ENCODE results near the gene VKORC1L1. TPM values are rescaled to one million over a fixed set of nuclear protein-coding genes. Genes with fewer than 3 reads are reported as not detected.

Gene VKORC1L1
- total and polyA plus RNA-seq, 10 of the 15 experiments (the other 5 are each of a cell fraction or from before 2014, with no cell fraction given) = 3.3 to 18.8 (median 12.5) TPM

DNA sequence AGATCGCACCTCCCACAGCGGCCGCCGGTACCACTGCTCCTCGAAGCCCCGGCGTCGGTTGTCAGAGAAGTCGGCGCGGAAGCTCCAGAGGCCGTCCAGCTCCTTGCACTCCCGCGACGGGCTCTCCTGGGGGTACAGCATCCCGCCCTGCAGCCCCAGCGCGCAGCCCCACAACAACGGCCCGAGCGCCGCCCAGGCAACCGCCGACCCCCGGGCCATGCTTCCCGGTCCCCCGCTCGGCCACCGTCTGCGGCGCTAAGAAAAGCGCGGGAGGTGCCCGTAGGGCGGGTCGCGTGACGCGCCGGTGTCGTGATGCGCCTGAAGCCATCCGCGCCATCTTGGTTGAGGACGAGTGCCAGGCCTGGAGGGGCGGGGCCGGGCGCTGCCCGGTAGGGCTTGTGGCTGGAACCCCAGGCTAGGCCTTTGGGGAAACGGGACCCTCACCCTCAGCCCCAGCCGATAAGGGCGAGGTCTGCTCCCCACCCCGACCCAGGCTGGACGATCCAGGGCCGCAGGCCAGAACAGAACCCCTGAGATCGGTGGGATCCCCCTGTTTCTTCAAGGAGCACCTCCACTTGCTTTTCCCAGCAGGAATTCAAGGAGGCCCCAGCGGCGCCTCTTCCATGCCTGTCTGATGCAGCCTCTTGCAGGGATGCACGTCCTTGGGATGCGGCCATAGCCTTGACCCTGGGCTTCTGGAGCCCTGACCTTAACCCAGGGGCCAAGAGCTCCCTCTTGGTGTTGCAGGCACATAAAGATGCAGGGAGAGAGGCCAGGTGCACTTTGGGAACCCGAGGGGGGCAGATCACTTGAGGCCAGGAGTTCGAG lies 109.3 kb downstream of the VKORC1L1 start, which contains the start of gene GUSB (continued):
- TF ChIP-seq, protein P1, sequence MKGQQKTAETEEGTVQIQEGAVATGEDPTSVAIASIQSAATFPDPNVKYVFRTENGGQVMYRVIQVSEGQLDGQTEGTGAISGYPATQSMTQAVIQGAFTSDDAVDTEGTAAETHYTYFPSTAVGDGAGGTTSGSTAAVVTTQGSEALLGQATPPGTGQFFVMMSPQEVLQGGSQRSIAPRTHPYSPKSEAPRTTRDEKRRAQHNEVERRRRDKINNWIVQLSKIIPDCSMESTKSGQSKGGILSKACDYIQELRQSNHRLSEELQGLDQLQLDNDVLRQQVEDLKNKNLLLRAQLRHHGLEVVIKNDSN (IDR thresholded peaks at IDR 0.05; ENCODE audit: borderline replicate concordance, extremely low read length, insufficient read depth, low read depth, low read length) = peak; percentile 87
- TF ChIP-seq, protein P2, sequence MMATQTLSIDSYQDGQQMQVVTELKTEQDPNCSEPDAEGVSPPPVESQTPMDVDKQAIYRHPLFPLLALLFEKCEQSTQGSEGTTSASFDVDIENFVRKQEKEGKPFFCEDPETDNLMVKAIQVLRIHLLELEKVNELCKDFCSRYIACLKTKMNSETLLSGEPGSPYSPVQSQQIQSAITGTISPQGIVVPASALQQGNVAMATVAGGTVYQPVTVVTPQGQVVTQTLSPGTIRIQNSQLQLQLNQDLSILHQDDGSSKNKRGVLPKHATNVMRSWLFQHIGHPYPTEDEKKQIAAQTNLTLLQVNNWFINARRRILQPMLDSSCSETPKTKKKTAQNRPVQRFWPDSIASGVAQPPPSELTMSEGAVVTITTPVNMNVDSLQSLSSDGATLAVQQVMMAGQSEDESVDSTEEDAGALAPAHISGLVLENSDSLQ (IDR thresholded peaks at IDR 0.05) = no peak
- TF ChIP-seq ZSCAN29 (IDR thresholded peaks at IDR 0.05) (no peak), JUNB (IDR thresholded peaks at IDR 0.05) (no peak), SMARCA5 (IDR thresholded peaks at IDR 0.05) (0 out of 2 replicates have a peak, but pooled peaks have one; percentile 52), POLR2AphosphoS5 (IDR thresholded peaks at IDR 0.05; ENCODE audit: low read length) (peak; percentile 69; the same call in 1 of the 2 replicates), SREBF1 (IDR thresholded peaks at IDR 0.05; ENCODE audit: low read length) (no peak), RUNX3 (IDR thresholded peaks at IDR 0.05; ENCODE audit: low read length) (no peak; the same call in 1 of the 2 replicates), SMAD5 (IDR thresholded peaks at IDR 0.05; ENCODE audit: low read depth) (no peak; the same call in 1 of the 2 replicates)
- TF ChIP-seq, protein P3, sequence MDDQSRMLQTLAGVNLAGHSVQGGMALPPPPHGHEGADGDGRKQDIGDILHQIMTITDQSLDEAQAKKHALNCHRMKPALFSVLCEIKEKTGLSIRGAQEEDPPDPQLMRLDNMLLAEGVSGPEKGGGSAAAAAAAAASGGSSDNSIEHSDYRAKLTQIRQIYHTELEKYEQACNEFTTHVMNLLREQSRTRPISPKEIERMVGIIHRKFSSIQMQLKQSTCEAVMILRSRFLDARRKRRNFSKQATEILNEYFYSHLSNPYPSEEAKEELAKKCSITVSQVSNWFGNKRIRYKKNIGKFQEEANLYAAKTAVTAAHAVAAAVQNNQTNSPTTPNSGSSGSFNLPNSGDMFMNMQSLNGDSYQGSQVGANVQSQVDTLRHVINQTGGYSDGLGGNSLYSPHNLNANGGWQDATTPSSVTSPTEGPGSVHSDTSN (IDR thresholded peaks at IDR 0.05; ENCODE audit: insufficient replicate concordance, low read depth, low read length) = no peak
- TF ChIP-seq, protein P4, sequence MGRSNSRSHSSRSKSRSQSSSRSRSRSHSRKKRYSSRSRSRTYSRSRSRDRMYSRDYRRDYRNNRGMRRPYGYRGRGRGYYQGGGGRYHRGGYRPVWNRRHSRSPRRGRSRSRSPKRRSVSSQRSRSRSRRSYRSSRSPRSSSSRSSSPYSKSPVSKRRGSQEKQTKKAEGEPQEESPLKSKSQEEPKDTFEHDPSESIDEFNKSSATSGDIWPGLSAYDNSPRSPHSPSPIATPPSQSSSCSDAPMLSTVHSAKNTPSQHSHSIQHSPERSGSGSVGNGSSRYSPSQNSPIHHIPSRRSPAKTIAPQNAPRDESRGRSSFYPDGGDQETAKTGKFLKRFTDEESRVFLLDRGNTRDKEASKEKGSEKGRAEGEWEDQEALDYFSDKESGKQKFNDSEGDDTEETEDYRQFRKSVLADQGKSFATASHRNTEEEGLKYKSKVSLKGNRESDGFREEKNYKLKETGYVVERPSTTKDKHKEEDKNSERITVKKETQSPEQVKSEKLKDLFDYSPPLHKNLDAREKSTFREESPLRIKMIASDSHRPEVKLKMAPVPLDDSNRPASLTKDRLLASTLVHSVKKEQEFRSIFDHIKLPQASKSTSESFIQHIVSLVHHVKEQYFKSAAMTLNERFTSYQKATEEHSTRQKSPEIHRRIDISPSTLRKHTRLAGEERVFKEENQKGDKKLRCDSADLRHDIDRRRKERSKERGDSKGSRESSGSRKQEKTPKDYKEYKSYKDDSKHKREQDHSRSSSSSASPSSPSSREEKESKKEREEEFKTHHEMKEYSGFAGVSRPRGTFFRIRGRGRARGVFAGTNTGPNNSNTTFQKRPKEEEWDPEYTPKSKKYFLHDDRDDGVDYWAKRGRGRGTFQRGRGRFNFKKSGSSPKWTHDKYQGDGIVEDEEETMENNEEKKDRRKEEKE (IDR thresholded peaks at IDR 0.05) = no peak
- TF ChIP-seq, protein P5, sequence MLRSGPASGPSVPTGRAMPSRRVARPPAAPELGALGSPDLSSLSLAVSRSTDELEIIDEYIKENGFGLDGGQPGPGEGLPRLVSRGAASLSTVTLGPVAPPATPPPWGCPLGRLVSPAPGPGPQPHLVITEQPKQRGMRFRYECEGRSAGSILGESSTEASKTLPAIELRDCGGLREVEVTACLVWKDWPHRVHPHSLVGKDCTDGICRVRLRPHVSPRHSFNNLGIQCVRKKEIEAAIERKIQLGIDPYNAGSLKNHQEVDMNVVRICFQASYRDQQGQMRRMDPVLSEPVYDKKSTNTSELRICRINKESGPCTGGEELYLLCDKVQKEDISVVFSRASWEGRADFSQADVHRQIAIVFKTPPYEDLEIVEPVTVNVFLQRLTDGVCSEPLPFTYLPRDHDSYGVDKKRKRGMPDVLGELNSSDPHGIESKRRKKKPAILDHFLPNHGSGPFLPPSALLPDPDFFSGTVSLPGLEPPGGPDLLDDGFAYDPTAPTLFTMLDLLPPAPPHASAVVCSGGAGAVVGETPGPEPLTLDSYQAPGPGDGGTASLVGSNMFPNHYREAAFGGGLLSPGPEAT (IDR thresholded peaks at IDR 0.05; ENCODE audit: low read depth) = peak; percentile 50; the same call in 1 of the 2 replicates
- TF ChIP-seq, protein P6, sequence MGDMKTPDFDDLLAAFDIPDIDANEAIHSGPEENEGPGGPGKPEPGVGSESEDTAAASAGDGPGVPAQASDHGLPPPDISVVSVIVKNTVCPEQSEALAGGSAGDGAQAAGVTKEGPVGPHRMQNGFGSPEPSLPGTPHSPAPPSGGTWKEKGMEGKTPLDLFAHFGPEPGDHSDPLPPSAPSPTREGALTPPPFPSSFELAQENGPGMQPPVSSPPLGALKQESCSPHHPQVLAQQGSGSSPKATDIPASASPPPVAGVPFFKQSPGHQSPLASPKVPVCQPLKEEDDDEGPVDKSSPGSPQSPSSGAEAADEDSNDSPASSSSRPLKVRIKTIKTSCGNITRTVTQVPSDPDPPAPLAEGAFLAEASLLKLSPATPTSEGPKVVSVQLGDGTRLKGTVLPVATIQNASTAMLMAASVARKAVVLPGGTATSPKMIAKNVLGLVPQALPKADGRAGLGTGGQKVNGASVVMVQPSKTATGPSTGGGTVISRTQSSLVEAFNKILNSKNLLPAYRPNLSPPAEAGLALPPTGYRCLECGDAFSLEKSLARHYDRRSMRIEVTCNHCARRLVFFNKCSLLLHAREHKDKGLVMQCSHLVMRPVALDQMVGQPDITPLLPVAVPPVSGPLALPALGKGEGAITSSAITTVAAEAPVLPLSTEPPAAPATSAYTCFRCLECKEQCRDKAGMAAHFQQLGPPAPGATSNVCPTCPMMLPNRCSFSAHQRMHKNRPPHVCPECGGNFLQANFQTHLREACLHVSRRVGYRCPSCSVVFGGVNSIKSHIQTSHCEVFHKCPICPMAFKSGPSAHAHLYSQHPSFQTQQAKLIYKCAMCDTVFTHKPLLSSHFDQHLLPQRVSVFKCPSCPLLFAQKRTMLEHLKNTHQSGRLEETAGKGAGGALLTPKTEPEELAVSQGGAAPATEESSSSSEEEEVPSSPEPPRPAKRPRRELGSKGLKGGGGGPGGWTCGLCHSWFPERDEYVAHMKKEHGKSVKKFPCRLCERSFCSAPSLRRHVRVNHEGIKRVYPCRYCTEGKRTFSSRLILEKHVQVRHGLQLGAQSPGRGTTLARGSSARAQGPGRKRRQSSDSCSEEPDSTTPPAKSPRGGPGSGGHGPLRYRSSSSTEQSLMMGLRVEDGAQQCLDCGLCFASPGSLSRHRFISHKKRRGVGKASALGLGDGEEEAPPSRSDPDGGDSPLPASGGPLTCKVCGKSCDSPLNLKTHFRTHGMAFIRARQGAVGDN (IDR thresholded peaks at IDR 0.05) = peak; percentile 79
